ENCODE data around the gene EXOC4.
"Not testable (repeated sequence)": the region's sequence is repeated elsewhere in the genome, so short reads cannot be mapped to it uniquely, and the experiment has no call there.

EXOC4 gene

GRCh38 chr7:133886086-133886485 is 633.2 kb downstream of the EXOC4 start:
- DNase-seq (ENCODE audit: insufficient read length, low spot score) = no peak
- no peak for FAIRE-seq

DNA sequence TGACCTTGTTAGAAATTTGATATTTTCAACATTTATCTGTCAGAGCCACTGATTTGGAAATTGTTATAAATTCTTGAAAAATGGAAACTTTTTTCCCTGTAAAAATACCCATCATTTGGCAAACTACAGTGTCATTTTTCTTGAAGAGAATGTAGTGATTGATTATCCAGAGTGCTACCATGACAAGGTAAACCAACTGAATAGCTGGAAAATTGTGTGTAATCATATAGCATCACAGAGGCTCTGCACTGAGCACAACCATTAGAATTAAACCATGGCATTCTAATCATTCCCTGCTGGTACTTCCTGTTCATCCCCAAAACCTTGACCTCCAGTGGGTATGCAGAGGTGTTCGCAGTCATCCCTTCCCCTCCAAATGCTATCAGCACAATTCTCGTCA is 633.9 kb downstream of the EXOC4 start:
- FAIRE-seq = no peak
- DNase-seq (ENCODE audit: insufficient read length, low spot score) = no peak

DNA sequence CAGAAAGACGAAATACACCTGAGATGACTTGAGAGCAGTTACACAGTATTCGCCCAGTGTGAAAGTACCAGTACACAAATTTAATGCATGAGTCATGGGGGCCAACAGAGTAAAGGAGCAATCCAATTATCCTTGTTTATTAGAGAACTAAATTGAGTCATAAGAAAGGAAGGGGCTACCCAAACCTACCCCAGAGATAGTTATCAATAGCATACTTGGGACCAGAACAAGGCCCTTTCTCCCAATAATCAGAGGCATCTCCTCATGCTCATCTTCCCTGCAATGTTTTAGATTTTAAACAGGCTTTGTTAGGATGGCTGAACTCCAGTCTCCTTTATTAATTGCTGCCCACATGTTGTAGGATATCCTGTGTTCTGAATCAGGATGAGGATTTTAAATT is 634.6 kb downstream of the EXOC4 start:
- DNase-seq (ENCODE audit: insufficient read length, low spot score) = no peak
- FAIRE-seq = no peak

DNA sequence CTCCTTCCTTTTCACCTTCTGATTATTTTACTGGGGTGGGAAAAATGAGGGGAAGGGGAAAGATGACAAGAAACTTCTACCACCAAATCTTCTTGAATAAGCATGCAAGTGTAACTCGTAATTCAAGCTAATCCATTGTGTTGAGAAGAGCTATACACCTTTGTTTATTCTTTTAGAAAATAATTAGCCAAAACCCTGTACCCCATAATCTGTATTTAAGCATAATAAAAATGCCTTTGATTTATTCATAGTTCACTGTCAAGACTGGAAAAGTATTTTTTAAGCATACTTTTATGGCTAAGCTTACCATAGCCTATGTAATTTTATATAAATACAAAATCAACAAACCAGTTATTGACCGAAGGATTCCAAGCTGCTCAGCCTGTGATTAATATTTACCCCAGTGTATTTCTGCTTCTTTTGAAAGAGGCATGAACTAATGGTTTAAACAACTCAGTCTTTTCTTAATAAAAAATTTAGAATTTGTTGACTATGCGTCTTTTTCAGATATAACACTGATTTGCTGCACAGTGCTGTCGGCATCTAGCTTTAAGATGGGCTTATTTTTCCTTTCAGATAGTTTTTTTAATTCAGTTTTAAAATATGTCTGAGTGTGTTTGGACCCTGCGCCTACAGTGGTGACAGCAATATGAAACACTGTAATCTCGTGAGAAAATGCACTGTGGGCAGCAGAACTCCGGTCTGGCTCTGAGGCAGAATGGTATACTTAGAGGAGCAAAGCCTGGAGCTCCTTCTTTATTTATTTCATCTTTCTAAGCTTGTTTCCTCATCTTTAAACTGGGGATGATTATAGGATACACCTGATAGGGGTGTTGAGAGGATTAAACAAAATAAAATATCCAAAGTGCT is 635.4 kb downstream of the EXOC4 start:
- DNase-seq (ENCODE audit: insufficient read length, low spot score) (no peak), FAIRE-seq (no peak)

DNA sequence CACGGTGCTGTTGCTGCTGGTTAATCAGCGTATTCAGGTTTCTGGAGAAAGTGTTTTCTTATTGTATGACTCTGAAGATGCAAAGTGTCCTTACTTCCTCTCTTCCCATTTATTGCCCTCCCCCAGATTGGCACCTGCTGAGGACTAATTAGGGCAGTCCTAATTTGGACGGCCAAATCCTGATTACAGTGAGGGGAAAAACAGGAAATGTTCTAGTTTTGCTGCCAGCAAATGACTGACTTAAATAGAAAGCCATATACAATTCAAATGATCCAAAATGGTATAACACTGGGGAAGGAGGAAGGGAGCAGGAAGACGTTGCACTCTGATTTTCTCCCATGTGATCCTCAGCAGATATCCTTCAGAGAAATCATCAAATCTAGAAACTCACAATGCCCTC is 651.9 kb downstream of the EXOC4 start:
- no peak for FAIRE-seq
- DNase-seq (ENCODE audit: insufficient read length, low spot score) = no peak

DNA sequence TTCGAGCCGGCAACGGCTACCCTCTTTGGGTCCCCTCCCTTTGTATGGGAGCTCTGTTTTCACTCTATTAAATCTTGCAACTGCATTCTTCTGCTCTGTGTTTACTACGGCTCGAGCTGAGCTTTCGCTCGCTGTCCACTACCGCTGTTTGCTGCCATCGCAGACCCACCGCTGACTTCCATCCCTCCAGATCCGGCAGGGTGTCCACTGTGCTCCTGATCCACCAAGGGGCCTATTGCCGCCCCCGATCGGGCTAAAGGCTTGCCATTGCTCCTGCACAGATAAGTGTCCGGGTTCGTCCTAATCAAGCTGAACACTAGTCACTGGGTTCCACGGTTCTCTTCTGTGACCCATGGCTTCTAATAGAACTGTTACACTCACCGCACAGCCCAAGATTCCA is 653.7 kb downstream of the EXOC4 start:
- DNase-seq (ENCODE audit: insufficient read length, low spot score); FAIRE-seq: not testable (repeated sequence)

- DNase-seq (ENCODE audit: insufficient read length, low spot score) (no peak), FAIRE-seq (no peak)
Measured at GRCh38 chr7:133910761-133911160, 657.9 kb downstream of the EXOC4 start.

- DNase-seq (ENCODE audit: insufficient read length, low spot score) = no peak
- no peak for FAIRE-seq
Measured at GRCh38 chr7:133911724-133912123, 658.8 kb downstream of the EXOC4 start.

GRCh38 chr7:133912916-133913697 is 660.2 kb downstream of the EXOC4 start:
- FAIRE-seq (no peak), DNase-seq (ENCODE audit: insufficient read length, low spot score) (no peak)

DNA sequence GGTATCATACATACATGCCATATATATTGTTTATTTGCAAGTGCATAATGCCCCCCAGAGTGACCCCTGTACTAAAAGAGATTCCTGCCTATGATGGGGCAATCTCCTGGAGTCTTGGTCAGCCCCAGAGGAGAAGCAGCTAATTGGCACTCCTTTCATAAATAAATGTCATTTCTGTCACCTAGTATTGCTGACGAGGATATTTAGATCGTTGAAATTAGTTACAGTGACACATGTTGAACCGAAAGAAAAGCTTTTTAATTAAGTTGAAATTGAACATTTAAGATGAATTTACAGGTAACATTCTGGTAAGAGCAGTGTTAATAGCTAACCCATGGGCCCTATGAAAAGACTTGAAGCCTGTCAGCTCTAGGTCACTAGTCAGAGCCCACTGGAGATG is 663.7 kb downstream of the EXOC4 start:
- FAIRE-seq (no peak), DNase-seq (ENCODE audit: insufficient read length, low spot score) (no peak)

DNA sequence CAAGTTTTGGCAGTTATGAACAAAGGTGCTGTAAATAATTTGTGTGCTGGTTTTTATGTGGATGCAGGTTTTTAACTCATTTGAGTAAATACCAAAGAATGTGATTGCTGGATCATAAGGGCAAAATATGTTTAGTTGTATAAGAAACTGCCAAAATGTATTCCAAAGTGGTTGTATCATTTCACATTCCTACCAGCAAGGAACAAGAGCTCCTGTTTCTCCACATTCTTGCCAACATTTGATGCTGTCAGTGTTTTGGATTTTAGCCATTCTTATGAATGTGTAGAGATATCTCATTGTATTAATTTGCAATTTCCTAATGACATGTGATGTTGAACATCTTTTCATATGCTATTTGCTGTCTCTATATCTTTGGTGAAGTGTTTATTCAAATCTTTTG is 666.9 kb downstream of the EXOC4 start:
- no peak for DNase-seq (ENCODE audit: insufficient read length, low spot score)
- no peak for FAIRE-seq

DNA sequence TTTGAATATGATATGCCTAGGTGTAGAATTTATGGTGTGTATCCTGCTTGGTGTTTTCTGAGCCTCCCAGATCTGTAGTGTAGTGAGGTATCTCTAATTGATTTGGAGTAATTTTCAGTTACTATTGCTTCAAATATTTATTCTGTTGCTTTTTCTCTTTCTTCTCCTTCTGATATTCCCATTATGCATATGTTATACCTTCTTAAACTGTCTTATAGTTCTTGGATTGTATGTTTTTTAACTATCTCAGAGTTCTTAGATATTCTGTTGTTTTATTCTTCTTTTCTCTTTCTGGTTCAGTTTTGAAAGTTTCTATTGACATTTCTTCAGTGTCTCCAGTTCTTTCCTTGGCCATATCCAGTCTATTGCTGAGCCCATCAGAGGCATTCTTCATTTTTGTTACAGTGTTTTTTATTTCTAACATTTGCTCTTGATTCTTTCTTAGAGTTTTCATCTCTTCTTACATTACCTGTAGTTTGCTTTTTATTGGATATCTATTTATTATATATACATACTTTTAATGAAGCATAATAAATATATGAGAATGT is 668.8 kb downstream of the EXOC4 start:
- DNase-seq (ENCODE audit: insufficient read length, low spot score) = no peak
- FAIRE-seq = no peak

DNA sequence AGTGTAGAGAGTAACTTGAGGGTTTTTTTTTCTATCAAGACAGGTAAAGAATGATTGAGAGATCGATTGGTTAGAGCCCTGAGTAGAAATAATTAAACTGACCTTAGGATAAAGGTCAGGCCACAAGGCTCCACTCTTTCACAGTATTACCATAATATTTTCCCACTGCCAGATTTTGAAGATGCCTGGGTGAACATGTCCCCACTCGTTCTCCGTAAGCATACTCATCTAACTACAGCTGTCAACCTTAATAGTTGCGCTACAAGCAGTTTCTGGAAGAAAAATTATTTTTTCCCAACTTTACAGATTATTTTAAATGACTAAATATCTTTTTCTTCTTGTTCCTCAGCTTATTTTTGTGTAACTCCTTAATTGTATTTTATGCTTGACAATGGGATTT is 671.1 kb downstream of the EXOC4 start:
- FAIRE-seq (no peak), DNase-seq (ENCODE audit: insufficient read length, low spot score) (no peak)

- DNase-seq (ENCODE audit: insufficient read length, low spot score) (no peak), FAIRE-seq (no peak)
Measured at GRCh38 chr7:133931053-133931452, 678.2 kb downstream of the EXOC4 start.

DNA sequence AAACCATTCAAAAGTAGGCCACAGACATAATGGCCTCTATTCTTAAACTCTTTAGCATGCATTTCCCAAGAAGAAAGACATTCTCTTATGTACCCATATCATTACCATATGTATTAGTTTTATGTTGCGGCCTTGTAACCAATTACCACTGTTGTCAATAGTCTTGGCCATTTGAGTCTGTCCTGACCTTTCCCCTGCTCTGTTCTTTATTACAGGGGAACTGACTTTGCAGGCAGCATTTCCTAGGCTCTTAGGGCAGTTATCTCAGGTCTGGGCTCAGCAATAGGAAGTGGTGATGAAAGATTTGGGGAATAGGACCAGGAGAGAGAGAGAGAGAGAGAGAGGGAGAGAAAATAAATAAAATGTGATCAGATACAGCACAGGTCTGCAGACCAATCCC is 679.7 kb downstream of the EXOC4 start:
- FAIRE-seq (no peak), DNase-seq (ENCODE audit: insufficient read length, low spot score) (no peak)

DNA sequence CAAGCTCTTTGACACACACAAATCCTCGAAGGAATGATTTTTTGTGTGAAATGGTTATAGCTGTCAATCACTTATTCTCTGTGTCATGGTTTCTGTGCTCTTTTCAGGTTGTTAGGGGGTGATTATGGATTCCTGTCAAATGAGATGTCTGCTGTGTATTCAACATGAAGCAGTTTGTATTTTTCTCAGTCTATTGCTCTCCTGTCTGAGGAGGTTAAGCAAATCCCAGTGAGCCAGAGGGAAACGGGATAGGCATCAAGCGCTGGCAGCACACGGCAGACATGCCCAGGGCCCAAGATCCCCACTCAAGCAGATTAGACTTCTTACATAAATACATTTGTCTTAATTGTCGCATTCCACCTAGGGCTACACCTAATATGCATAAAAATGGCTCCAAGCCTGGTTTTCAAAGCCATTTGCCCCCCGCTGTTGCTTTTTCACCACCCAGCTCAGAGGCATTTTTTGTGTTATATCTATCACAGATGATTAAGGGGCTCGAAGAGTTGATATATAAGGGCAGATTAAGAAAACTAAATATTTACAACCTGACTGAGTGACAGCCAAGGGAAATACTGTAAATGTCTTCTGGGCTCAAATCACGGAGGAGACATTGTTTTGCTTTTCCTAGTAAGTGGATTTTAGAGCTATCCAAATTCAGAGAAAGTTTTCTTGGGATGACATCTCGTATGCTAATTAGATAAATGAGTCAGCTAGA is 681.5 kb downstream of the EXOC4 start:
- FAIRE-seq (no peak), DNase-seq (ENCODE audit: insufficient read length, low spot score) (no peak)

DNA sequence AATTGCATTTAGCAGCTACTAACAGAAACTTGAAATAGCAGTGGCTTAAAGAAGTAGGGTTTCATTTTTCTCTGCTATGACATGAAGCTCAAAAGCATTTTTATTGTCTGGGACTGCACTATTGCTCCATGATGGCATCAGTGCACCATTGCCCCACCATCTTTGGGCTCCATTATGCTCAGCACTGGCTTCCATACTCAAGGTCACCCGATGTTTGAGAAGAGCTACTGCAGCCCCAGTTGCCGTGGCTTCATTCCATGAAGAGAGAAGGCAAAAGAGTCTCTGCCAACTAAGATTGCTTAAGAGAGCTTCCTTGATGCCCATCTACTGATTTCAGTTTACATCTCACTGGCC is 682.1 kb downstream of the EXOC4 start:
- no peak for FAIRE-seq

DNA sequence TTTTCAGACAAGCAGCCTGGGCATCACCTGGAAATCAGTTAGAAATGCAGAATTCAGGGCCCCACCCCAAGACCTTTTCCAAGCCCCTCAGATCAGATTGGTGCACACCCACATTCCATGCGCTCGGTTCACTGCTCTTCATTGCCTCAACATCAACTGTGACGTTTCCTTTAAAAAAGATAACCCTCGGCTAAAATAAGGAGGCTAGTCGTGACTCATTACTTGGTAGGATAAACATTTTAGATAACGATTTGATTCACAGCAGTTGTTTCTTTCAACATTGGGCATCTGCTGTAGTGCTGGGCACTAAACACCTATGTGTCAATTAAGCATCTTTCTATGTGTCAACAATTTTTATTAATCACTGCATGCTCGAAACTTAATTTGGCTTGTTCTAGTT is 683.2 kb downstream of the EXOC4 start:
- DNase-seq (ENCODE audit: insufficient read length, low spot score) (no peak), FAIRE-seq (no peak)

More for the DNA sequence above, 682.1 kb downstream of the EXOC4 start:
- no peak for DNase-seq (ENCODE audit: insufficient read length, low spot score)

GRCh38 chr7:133937786-133938185 is 684.9 kb downstream of the EXOC4 start:
- no peak for DNase-seq (ENCODE audit: insufficient read length, low spot score)
- no peak for FAIRE-seq

- no peak for DNase-seq (ENCODE audit: insufficient read length, low spot score)
- FAIRE-seq = no peak
Measured at GRCh38 chr7:133940368-133940767, 687.5 kb downstream of the EXOC4 start.

GRCh38 chr7:133941496-133941895 is 688.6 kb downstream of the EXOC4 start:
- DNase-seq (ENCODE audit: insufficient read length, low spot score) (no peak), FAIRE-seq (no peak)
